ENCODE measurements around the gene SARNP. TPM values are rescaled to one million over a fixed set of nuclear protein-coding genes. Genes with fewer than 3 reads are reported as not detected.

The SARNP gene
- total and polyA plus RNA-seq, 10 of the 15 experiments (the other 5 are each of a cell fraction or from before 2014, with no cell fraction given) = 77.6 to 445 (median 188) TPM

DNA sequence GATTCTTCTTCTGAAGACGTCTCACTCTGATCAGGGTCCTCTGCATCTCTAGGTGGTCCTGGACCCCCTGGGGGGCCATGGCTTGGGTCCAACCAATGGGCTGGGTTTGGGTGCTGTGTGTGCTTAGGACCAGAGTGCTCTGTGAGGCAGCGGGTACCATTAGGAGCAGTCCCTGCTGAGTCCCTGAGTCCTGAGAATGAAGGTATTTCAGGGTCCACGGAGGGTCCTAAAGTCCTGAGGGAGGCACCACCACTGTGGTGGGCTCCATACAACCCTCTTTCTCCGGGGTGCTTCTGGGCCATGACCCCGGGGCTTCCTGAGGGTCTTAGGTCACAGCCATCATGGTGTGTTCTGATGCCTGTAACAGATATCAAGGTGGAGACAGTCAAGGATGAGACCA lies 10.8 kb upstream of the SARNP start (continued):
- TF ChIP-seq, protein P1, sequence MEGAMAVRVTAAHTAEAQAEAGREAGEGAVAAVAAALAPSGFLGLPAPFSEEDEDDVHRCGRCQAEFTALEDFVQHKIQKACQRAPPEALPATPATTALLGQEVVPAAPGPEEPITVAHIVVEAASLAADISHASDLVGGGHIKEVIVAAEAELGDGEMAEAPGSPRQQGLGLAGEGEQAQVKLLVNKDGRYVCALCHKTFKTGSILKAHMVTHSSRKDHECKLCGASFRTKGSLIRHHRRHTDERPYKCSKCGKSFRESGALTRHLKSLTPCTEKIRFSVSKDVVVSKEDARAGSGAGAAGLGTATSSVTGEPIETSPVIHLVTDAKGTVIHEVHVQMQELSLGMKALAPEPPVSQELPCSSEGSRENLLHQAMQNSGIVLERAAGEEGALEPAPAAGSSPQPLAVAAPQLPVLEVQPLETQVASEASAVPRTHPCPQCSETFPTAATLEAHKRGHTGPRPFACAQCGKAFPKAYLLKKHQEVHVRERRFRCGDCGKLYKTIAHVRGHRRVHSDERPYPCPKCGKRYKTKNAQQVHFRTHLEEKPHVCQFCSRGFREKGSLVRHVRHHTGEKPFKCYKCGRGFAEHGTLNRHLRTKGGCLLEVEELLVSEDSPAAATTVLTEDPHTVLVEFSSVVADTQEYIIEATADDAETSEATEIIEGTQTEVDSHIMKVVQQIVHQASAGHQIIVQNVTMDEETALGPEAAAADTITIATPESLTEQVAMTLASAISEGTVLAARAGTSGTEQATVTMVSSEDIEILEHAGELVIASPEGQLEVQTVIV (IDR thresholded peaks at IDR 0.05; ENCODE audit: borderline replicate concordance, partially characterized antibody) = no peak
- no peak for TF ChIP-seq IKZF2 (IDR thresholded peaks at IDR 0.05)

DNA sequence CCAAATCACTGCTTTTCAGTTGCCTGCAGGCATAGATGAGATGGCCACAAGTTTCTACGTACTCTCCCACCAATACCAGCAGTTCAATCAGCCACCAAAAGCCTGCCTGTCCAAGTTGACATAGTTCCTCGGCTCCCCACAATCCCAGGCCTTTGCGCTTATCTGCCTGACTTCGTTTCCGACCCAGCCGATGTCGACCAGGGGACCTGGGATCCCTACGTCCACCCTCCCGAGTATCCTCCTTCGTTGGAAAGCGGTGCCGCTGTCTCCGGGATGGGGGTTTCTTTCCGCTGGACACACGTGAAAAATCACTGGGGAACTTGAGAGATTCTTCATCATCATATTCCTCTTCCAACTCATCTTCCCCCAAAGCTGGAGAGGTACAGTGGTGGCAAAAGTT lies 10.3 kb upstream of the SARNP start:
- peak overlapping the region; percentile 85 for H3K4me2 ChIP-seq (ENCODE audit: control insufficient read depth, insufficient read depth)
- ATAC-seq (no peak), FAIRE-seq (no peak), DNase-seq (ENCODE audit: low read depth, low spot score) (no peak)
- H3K4me1 ChIP-seq (ENCODE audit: control insufficient read depth, insufficient read depth, low read length) = peaks cover 21% of the 10 kb centered on the region; the same call in 1 of the 2 replicates
- BruUV-seq (replicated peaks) = no TSS peak
- POLR2A ChIA-PET = interaction anchor here (0.7 to 5.5 kb wide), 5 partner anchors 10 to 117 kb away, joined by 3 to 103 read pairs (median 4); partner anchors contain the start of genes ORMDL2 and SARNP
- H3K27me3 ChIP-seq (replicated peaks in 1 of 2; ENCODE audit: control insufficient read depth in 2 of 2, insufficient read depth in 2 of 2, low read length in 1 of 2) = no peaks in the 10 kb centered on the region
- H3K36me3 ChIP-seq (ENCODE audit: control insufficient read depth in 2 of 2, insufficient read depth in 2 of 2, low read length in 1 of 2) = peaks cover 0 to 6% of the 10 kb centered on the region in 2 experiments; a peak in 2 of 4 replicates
- SMC1A ChIA-PET (ENCODE audit: uncharacterized antibody, unreplicated experiment) = interaction anchor here (0.9 to 2.1 kb wide), 7 partner anchors 10 to 195 kb away, joined by 3 to 20 read pairs (median 4); partner anchors contain the start of genes ORMDL2 and SARNP
- peak overlapping the region; percentile 5; the same call in 1 of the 2 replicates for H3K9ac ChIP-seq (ENCODE audit: control insufficient read depth, insufficient read depth, low read length)
- intact Hi-C loops (cut with micrococcal nuclease; ENCODE audit: unreplicated experiment) = loop anchor here (2.0 to 5.0 kb wide), 4 partner anchors 89 to 289 kb away; partner anchors contain the start of genes PA2G4, RPL41, RPS26 and ZC3H10
- H3K4me3 ChIP-seq = peak overlapping the region; percentile 90
- peaks cover 58% of the 10 kb centered on the region for H3K79me2 ChIP-seq (ENCODE audit: control insufficient read depth, insufficient read depth, low read length)
- H2AFZ ChIP-seq (ENCODE audit: control insufficient read depth, low read depth, low read length) = no peak overlapping the region
- H3K27ac ChIP-seq (ENCODE audit: control insufficient read depth, insufficient read depth) = peak overlapping the region; percentile 55
- in situ Hi-C loops (cut with MboI) = loop anchor here (5.0 kb wide), 1 partner anchor 99 kb away; the partner anchor contains the start of gene PYM1
- CTCF ChIA-PET = interaction anchor here (0.9 to 5.7 kb wide), 11 partner anchors 9 to 112 kb away, joined by 3 to 89 read pairs (median 5); partner anchors contain the start of genes ORMDL2, PYM1 and SARNP
- H3K9me3 ChIP-seq (replicated peaks; ENCODE audit: control insufficient read depth, insufficient read depth, low read length) = no peaks in the 10 kb centered on the region
- RAD21 ChIA-PET (ENCODE audit: unreplicated experiment) = interaction anchor here (1.1 to 2.1 kb wide), 8 partner anchors 10 to 146 kb away, joined by 4 to 35 read pairs (median 7); partner anchors contain the start of genes ORMDL2, RAB5B and SARNP
- no peaks in the 10 kb centered on the region for H4K20me1 ChIP-seq (ENCODE audit: control insufficient read depth, insufficient read depth)
- WGBS (ENCODE audit: insufficient coverage, insufficient replicate concordance, low lambda C conversion rate, missing lambda C conversion rate) = 83% methylated on average over 15 of the region's 15 CpGs
- TF ChIP-seq SMAD1 (IDR thresholded peaks at IDR 0.05; ENCODE audit: low read depth, partially characterized antibody) = no peak
- no peak for TF ChIP-seq CBX5 (IDR thresholded peaks at IDR 0.05; ENCODE audit: low read depth)
- TF ChIP-seq TAF1 (IDR thresholded peaks at IDR 0.05; ENCODE audit: borderline replicate concordance, low read depth, low read length) = no peak
- no peak for TF ChIP-seq LARP7 (IDR thresholded peaks at IDR 0.05)
- TF ChIP-seq, protein P2, sequence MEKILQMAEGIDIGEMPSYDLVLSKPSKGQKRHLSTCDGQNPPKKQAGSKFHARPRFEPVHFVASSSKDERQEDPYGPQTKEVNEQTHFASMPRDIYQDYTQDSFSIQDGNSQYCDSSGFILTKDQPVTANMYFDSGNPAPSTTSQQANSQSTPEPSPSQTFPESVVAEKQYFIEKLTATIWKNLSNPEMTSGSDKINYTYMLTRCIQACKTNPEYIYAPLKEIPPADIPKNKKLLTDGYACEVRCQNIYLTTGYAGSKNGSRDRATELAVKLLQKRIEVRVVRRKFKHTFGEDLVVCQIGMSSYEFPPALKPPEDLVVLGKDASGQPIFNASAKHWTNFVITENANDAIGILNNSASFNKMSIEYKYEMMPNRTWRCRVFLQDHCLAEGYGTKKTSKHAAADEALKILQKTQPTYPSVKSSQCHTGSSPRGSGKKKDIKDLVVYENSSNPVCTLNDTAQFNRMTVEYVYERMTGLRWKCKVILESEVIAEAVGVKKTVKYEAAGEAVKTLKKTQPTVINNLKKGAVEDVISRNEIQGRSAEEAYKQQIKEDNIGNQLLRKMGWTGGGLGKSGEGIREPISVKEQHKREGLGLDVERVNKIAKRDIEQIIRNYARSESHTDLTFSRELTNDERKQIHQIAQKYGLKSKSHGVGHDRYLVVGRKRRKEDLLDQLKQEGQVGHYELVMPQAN (conservative IDR thresholded peaks at IDR 0.05) = no peak
- TF ChIP-seq RAD51 (IDR thresholded peaks at IDR 0.05) = no peak
- TF ChIP-seq MTA3 (IDR thresholded peaks at IDR 0.05; ENCODE audit: borderline replicate concordance, low read length) = no peak
- TF ChIP-seq, protein P3, sequence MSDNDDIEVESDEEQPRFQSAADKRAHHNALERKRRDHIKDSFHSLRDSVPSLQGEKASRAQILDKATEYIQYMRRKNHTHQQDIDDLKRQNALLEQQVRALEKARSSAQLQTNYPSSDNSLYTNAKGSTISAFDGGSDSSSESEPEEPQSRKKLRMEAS (IDR thresholded peaks at IDR 0.05; ENCODE audit: low read depth, low read length) = no peak
- TF ChIP-seq CEBPB (IDR thresholded peaks at IDR 0.05; ENCODE audit: borderline replicate concordance in 1 of 2, low read depth in 2 of 2, low read length in 2 of 2) = no peak
- TF ChIP-seq SUZ12 (IDR thresholded peaks at IDR 0.05; ENCODE audit: unreplicated experiment) = no peak
- TF ChIP-seq ASH2L (IDR thresholded peaks at IDR 0.05; ENCODE audit: borderline replicate concordance, low read depth) = no peak
- no peak for TF ChIP-seq ETV6 (conservative IDR thresholded peaks at IDR 0.05 in 1 of 2, IDR thresholded peaks at IDR 0.05 in 1 of 2; ENCODE audit: borderline replicate concordance in 1 of 2, low read depth in 1 of 2)
- no peak for TF ChIP-seq BHLHE40 (IDR thresholded peaks at IDR 0.05; ENCODE audit: borderline replicate concordance in 1 of 2, low read depth in 2 of 2, low read length in 1 of 2)
- TF ChIP-seq, protein P4, sequence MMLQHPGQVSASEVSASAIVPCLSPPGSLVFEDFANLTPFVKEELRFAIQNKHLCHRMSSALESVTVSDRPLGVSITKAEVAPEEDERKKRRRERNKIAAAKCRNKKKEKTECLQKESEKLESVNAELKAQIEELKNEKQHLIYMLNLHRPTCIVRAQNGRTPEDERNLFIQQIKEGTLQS (IDR thresholded peaks at IDR 0.05; ENCODE audit: borderline replicate concordance, extremely low read depth, low read depth, low read length) = no peak

Data from GM12878 (cell line).